ENCODE data around the gene PDE4D. TPM values are rescaled to one million over a fixed set of nuclear protein-coding genes. Genes with fewer than 3 reads are reported as not detected.

Gene PDE4D
- total RNA-seq, 1 experiment from 2014 or later = 11.6 TPM

DNA sequence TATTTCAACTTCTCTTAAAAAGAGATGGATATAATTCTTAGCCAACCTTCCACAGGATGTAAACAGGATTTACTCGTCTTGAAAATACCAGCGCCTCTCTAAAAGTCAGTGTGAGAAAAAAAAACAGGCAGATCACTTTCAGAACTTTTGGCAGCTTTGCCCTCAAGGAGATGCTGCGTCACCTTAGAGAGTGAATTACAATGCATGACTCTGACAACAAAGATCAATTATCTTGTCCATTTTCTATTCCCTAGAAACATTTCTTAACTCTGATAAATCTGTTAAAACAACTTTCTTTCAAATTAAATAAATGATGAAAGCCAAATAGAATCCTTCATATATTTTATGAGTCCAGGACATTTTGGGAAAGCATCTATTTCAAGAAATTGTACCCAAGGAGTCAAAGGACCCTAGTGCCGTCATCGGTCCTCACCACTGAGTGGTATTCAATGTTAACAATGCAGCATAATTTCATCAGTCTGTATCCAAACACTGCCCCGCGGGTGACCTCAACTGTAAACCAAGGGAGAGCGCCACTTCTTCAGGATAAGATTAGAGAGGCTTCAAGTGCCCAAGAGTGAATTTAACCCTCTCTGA lies 536.0 kb downstream of the PDE4D start:
- no peaks in the 10 kb centered on the region for H3K36me3 Mint-ChIP-seq (ENCODE audit: insufficient read depth, unreplicated experiment)
- no peaks in the 10 kb centered on the region for H3K27me3 Mint-ChIP-seq (ENCODE audit: unreplicated experiment)
- peaks cover 17% of the 10 kb centered on the region for H3K4me1 Mint-ChIP-seq (ENCODE audit: low read depth, unreplicated experiment)
- H3K4me3 Mint-ChIP-seq (ENCODE audit: low read depth, unreplicated experiment) = no peak overlapping the region
- no TSS peak for BruUV-seq (replicated peaks)
- no peak for DNase-seq
- H3K9me3 Mint-ChIP-seq (ENCODE audit: low read depth, unreplicated experiment) = no peaks in the 10 kb centered on the region
- CTCF ChIA-PET = no interaction called here
- no peak overlapping the region for H3K27ac Mint-ChIP-seq (ENCODE audit: unreplicated experiment)
- intact Hi-C loops (cut with micrococcal nuclease; ENCODE audit: unreplicated experiment) = no loop called here
- TF ChIP-seq CTCF (IDR thresholded peaks at IDR 0.05; ENCODE audit: unreplicated experiment) = no peak

DNA sequence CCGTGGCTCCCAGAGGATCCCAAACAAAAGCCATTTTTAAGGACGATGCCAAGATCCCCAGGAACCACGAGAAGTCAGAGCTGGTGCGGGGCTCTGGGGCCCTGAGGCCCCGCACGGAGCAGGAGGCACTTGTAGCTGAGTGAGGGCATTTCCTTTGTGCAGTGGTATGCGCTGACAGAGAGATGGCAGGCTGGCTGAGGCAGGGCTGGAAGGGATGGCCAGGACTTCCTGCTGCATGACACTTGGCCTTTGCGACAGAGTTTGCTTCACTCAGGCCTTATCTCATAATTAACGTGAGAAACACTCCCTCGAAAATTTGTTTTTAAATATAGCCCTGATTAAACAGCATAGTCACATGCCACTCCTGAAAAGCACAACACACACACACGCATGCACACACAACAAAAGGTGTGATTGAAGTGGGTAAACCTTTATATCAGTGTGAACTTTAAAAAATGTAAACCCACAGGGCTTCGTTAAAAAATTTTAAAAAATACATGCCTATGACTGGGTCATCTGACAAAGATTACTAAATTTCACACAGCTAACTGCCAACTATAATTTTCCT lies 536.6 kb downstream of the PDE4D start:
- CTCF ChIA-PET = no interaction called here
- no peaks in the 10 kb centered on the region for H3K36me3 Mint-ChIP-seq (ENCODE audit: insufficient read depth, unreplicated experiment)
- H3K27me3 Mint-ChIP-seq (ENCODE audit: unreplicated experiment) = no peaks in the 10 kb centered on the region
- no peak overlapping the region for H3K27ac Mint-ChIP-seq (ENCODE audit: unreplicated experiment)
- no peak overlapping the region for H3K4me3 Mint-ChIP-seq (ENCODE audit: low read depth, unreplicated experiment)
- peaks cover 17% of the 10 kb centered on the region for H3K4me1 Mint-ChIP-seq (ENCODE audit: low read depth, unreplicated experiment)
- H3K9me3 Mint-ChIP-seq (ENCODE audit: low read depth, unreplicated experiment) = no peaks in the 10 kb centered on the region
- no peak for DNase-seq
- intact Hi-C loops (cut with micrococcal nuclease; ENCODE audit: unreplicated experiment) = no loop called here
- TF ChIP-seq CTCF (IDR thresholded peaks at IDR 0.05; ENCODE audit: unreplicated experiment) = no peak
- no TSS peak for BruUV-seq (replicated peaks)

GRCh38 chr5:59354811-59355210 lies 538.7 kb downstream of the PDE4D start:
- Mint-ChIP-seq H3K27me3 (ENCODE audit: unreplicated experiment) (no peaks in the 10 kb centered on the region), H3K27ac (ENCODE audit: unreplicated experiment) (no peak overlapping the region), H3K4me1 (ENCODE audit: low read depth, unreplicated experiment) (peaks cover 9% of the 10 kb centered on the region), H3K9me3 (ENCODE audit: low read depth, unreplicated experiment) (no peaks in the 10 kb centered on the region), H3K36me3 (ENCODE audit: insufficient read depth, unreplicated experiment) (no peaks in the 10 kb centered on the region), H3K4me3 (ENCODE audit: low read depth, unreplicated experiment) (no peak overlapping the region)
- intact Hi-C loops (cut with micrococcal nuclease; ENCODE audit: unreplicated experiment) = no loop called here
- TF ChIP-seq CTCF (IDR thresholded peaks at IDR 0.05; ENCODE audit: unreplicated experiment) = no peak
- CTCF ChIA-PET = interaction anchor here (1.3 kb wide), 1 partner anchor 15 kb away, joined by 3 read pairs; no protein-coding TSS in a partner anchor
- DNase-seq = no peak
- no TSS peak for BruUV-seq (replicated peaks)

DNA sequence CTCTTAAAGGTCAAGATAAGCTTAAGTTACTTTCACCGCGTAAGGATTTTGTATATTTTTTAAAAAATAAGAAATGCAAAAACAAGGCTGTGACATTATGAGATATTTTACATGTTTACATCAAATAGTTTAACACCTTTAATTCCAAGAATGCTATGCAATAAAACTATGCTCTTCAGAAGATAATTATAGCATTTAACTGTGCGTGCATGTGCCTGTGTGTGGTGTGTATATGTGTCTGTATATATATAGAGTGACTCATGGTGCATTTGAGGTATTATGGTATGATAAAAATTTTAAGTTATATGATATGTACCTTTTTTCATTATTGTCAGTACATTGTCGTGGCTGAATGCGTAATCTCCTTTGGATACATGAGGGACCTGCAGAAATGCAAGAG lies 539.3 kb downstream of the PDE4D start:
- intact Hi-C loops (cut with micrococcal nuclease; ENCODE audit: unreplicated experiment) = no loop called here
- H3K27me3 Mint-ChIP-seq (ENCODE audit: unreplicated experiment) = no peaks in the 10 kb centered on the region
- no peak for TF ChIP-seq CTCF (IDR thresholded peaks at IDR 0.05; ENCODE audit: unreplicated experiment)
- no TSS peak for BruUV-seq (replicated peaks)
- H3K36me3 Mint-ChIP-seq (ENCODE audit: insufficient read depth, unreplicated experiment) = no peaks in the 10 kb centered on the region
- H3K9me3 Mint-ChIP-seq (ENCODE audit: low read depth, unreplicated experiment) = no peaks in the 10 kb centered on the region
- H3K27ac Mint-ChIP-seq (ENCODE audit: unreplicated experiment) = no peak overlapping the region
- no peak overlapping the region for H3K4me3 Mint-ChIP-seq (ENCODE audit: low read depth, unreplicated experiment)
- CTCF ChIA-PET = no interaction called here
- peaks cover 9% of the 10 kb centered on the region for H3K4me1 Mint-ChIP-seq (ENCODE audit: low read depth, unreplicated experiment)
- DNase-seq = no peak

Data from Calu3 (cell line).